Gastroesophageal sphincter (tissue), 4 donors: ENCODE measurements around the gene PPP1R18. TPM values are rescaled to one million over a fixed set of nuclear protein-coding genes. Genes with fewer than 3 reads are reported as not detected.

Source experiments
- ATAC-seq: fragments of 150-250 bp; one replicate; pipeline ENCODE4 v1.9.1; 2016; ENCODE audit warnings: mild to moderate bottlenecking, moderate library complexity
- H3K27ac ChIP-seq, 4 donors: fragments of 200-600 bp; sonication (generic) in 3 of 4; 1 replicate in 3 of 4; 2 replicates in 1 of 4; pipeline ENCODE4 v1.5.1; 2016 to 2019
- H3K27me3 ChIP-seq: fragments of 200-600 bp; sonication (generic); one replicate; pipeline ENCODE4 v1.5.1; 2019
- H3K36me3 ChIP-seq, 2 donors: fragments of 200-600 bp; sonication (generic); one replicate each; pipeline ENCODE4 v1.5.1; 2019; ENCODE audit warnings: control low read depth in 1 of 2
- H3K4me1 ChIP-seq, 3 donors: fragments of 200-600 bp; sonication (generic); 1 replicate in 2 of 3; 2 replicates in 1 of 3; pipeline ENCODE4 v1.5.1; 2016 to 2019; ENCODE audit warnings: control low read depth in 2 of 3
- H3K4me3 ChIP-seq, 2 donors: fragments of 200-600 bp; sonication (generic); one replicate each; pipeline ENCODE4 v1.5.1; 2019; ENCODE audit warnings: mild to moderate bottlenecking in 1 of 2, moderate library complexity in 1 of 2
- H3K9me3 ChIP-seq, 3 donors: fragments of 200-600 bp; sonication (generic); one replicate each; pipeline ENCODE4 v1.5.1; 2017 to 2019; ENCODE audit warnings: control low read depth in 2 of 3
- CTCF ChIP-seq, 4 experiments: fragments of 200-600 bp in 2 of 4; fragments of 450-650 bp in 2 of 4; sonication (generic) in 1 of 4; IDR thresholded peaks; one replicate each; pipeline ENCODE4 v1.5.1; 2017 to 2019; ENCODE audit warnings: antibody characterized with exemption in 4 of 4, mild to moderate bottlenecking in 2 of 4, moderate library complexity in 2 of 4
- EP300 ChIP-seq: sonication (generic); formaldehyde crosslinking; IDR thresholded peaks from one replicate; pipeline ENCODE4 v1.6.1; 2017; ENCODE audit warnings: antibody characterized with exemption, mild to moderate bottlenecking
- POLR2A ChIP-seq, 2 donors: fragments of 450-650 bp; IDR thresholded peaks; one replicate each; pipeline ENCODE4 v1.6.1; 2017; ENCODE audit warnings: antibody characterized with exemption in 2 of 2, mild to moderate bottlenecking in 2 of 2, moderate library complexity in 1 of 2
- POLR2AphosphoS5 ChIP-seq: sonication (generic); formaldehyde crosslinking; IDR thresholded peaks from one replicate; pipeline ENCODE4 v1.6.1; 2017; ENCODE audit warnings: antibody characterized with exemption
- WGBS, 2 donors: methylation state at CpG; one replicate each; pipeline ENCODE4 v1.1.5; 2018; ENCODE audit warnings: low coverage in 1 of 2; 5-methylcytosine and 5-hydroxymethylcytosine counted together
- total RNA-seq, 4 donors: library from RNA; depleted of rRNA; stranded (reverse); fragments of >200 nt; gene quantifications; one replicate each; pipeline ENCODE4 v1.1.0, GENCODE V29; 2016

Gene PPP1R18
- total RNA-seq, 4 donors from 2014 or later = 45.3 to 65.8 (median 56.6) TPM

GRCh38 chr6:30716879-30717128, 30.4 kb upstream of the PPP1R18 start:
- TF ChIP-seq POLR2AphosphoS5 = no peak
- no peak for TF ChIP-seq CTCF (IDR thresholded peaks at IDR 0.05)
- TF ChIP-seq POLR2A (IDR thresholded peaks at IDR 0.05) = no peak
- no peak for TF ChIP-seq EP300
- H3K27ac ChIP-seq = peak overlapping the region; percentile 78 to 98 (median 93)
- H3K9me3 ChIP-seq = no peaks in the 10 kb centered on the region
- peaks cover 0 to 36% (median 21%) of the 10 kb centered on the region in 3 donors for H3K4me1 ChIP-seq
- no peaks in the 10 kb centered on the region for H3K27me3 ChIP-seq
- no peak for ATAC-seq
- 4 to 8% methylated on average over 3 to 8 of the region's 8 CpGs for WGBS, 2 donors
- H3K36me3 ChIP-seq = peaks cover 0 to 31% of the 10 kb centered on the region in 2 donors
- H3K4me3 ChIP-seq = peak overlapping the region; percentile 45 to 68

GRCh38 chr6:30714263-30714662, 27.8 kb upstream of the PPP1R18 start:
- Histone ChIP-seq H3K27ac (no peak overlapping the region), H3K4me3 (no peak overlapping the region), H3K9me3 (no peaks in the 10 kb centered on the region), H3K36me3 (peaks cover 0 to 57% of the 10 kb centered on the region in 2 donors), H3K27me3 (no peaks in the 10 kb centered on the region), H3K4me1 (peaks cover 0 to 27% (median 16%) of the 10 kb centered on the region in 3 donors)
- TF ChIP-seq EP300 (no peak), POLR2AphosphoS5 (no peak), POLR2A (IDR thresholded peaks at IDR 0.05) (no peak), CTCF (IDR thresholded peaks at IDR 0.05) (no peak)
- no peak for ATAC-seq
- 88 to 100% methylated on average over 1 of the region's 1 CpG for WGBS, 2 donors

- no peaks in the 10 kb centered on the region for H3K27me3 ChIP-seq
- no peak for ATAC-seq
- H3K9me3 ChIP-seq = no peaks in the 10 kb centered on the region
- no peak overlapping the region for H3K4me3 ChIP-seq
- no peak for TF ChIP-seq POLR2A (IDR thresholded peaks at IDR 0.05)
- TF ChIP-seq EP300 = no peak
- no peak for TF ChIP-seq CTCF (IDR thresholded peaks at IDR 0.05)
- no peak for TF ChIP-seq POLR2AphosphoS5
- WGBS, 2 donors = 92 to 96% methylated on average over 4 to 5 of the region's 7 CpGs
- no peak overlapping the region for H3K27ac ChIP-seq
- H3K36me3 ChIP-seq = peaks cover 0 to 73% of the 10 kb centered on the region in 2 donors
- peaks cover 0 to 10% (median 7%) of the 10 kb centered on the region in 3 donors for H3K4me1 ChIP-seq
These were observed 26.0 kb upstream of the PPP1R18 start for GRCh38 chr6:30712441-30712945.

GRCh38 chr6:30711758-30712380, 25.4 kb upstream of the PPP1R18 start:
- no peak for ATAC-seq
- no peak overlapping the region for H3K27ac ChIP-seq
- H3K4me1 ChIP-seq = peaks cover 0 to 10% (median 7%) of the 10 kb centered on the region in 3 donors
- H3K4me3 ChIP-seq = no peak overlapping the region
- TF ChIP-seq POLR2A (IDR thresholded peaks at IDR 0.05) (no peak), EP300 (no peak), POLR2AphosphoS5 (no peak), CTCF (IDR thresholded peaks at IDR 0.05) (no peak)
- H3K27me3 ChIP-seq = no peaks in the 10 kb centered on the region
- H3K36me3 ChIP-seq = peaks cover 0 to 79% of the 10 kb centered on the region in 2 donors
- H3K9me3 ChIP-seq = no peaks in the 10 kb centered on the region
- 73 to 88% methylated on average over 1 of the region's 1 CpG for WGBS, 2 donors

GRCh38 chr6:30709101-30709868, 22.8 kb upstream of the PPP1R18 start:
- WGBS, 2 donors = 96 to 100% methylated on average over 2 of the region's 2 CpGs
- Histone ChIP-seq H3K9me3 (no peaks in the 10 kb centered on the region), H3K27ac (no peak overlapping the region), H3K4me3 (no peak overlapping the region), H3K36me3 (peaks cover 0 to 98% of the 10 kb centered on the region in 2 donors), H3K4me1 (no peaks in the 10 kb centered on the region), H3K27me3 (no peaks in the 10 kb centered on the region)
- TF ChIP-seq EP300 = no peak
- no peak for TF ChIP-seq POLR2AphosphoS5
- TF ChIP-seq POLR2A (IDR thresholded peaks at IDR 0.05) = no peak
- no peak for ATAC-seq
